SK-N-SH treated with all-trans-retinoic acid at 6 μM for 48 hours (cell line): ENCODE data around the gene ARHGAP44.

Source experiments
- ATAC-seq: fragments of 200-7000 bp; cut with Tn5 transposase; 3 replicates; pipeline ENCODE4 v1.9.1; 2020; ENCODE audit warnings: mild to moderate bottlenecking, moderate library complexity
- ARNTL ChIP-seq: fragments of 450-650 bp; formaldehyde crosslinking; IDR thresholded peaks from 2 replicates; pipeline ENCODE4 v1.5.0; 2020; ENCODE audit warnings: low read depth, mild to moderate bottlenecking, moderate library complexity, borderline replicate concordance
- BACH2 ChIP-seq: fragments of 250-450 bp; sonication (Bioruptor Pico); IDR thresholded peaks from 2 replicates; pipeline ENCODE4 v1.9.0; 2021; ENCODE audit warnings: mild to moderate bottlenecking, borderline replicate concordance
- ESRRG ChIP-seq: fragments of 250-450 bp; sonication (Bioruptor Pico); IDR thresholded peaks from 2 replicates; pipeline ENCODE4 v1.6.1; 2021; ENCODE audit warnings: mild to moderate bottlenecking
- GLIS3 ChIP-seq: fragments of 250-450 bp; sonication (Bioruptor Pico); IDR thresholded peaks from 2 replicates; pipeline ENCODE4 v1.5.0; 2020; ENCODE audit warnings: mild to moderate bottlenecking, moderate library complexity
- ISL1 ChIP-seq: fragments of 250-450 bp; sonication (Bioruptor Pico); IDR thresholded peaks from 2 replicates; pipeline ENCODE4 v2.1.2; 2022; ENCODE audit warnings: mild to moderate bottlenecking, moderate library complexity
- OSR1 ChIP-seq: fragments of 250-450 bp; sonication (Bioruptor Pico); IDR thresholded peaks from 2 replicates; pipeline ENCODE4 v1.8.0; 2022; ENCODE audit warnings: moderate library complexity, mild to moderate bottlenecking, inconsistent platforms
- PATZ1 ChIP-seq: fragments of 250-450 bp; sonication (Bioruptor Pico); IDR thresholded peaks from 2 replicates; pipeline ENCODE4 v1.8.0; 2020; ENCODE audit warnings: mild to moderate bottlenecking, moderate library complexity, borderline replicate concordance
- POU6F1 ChIP-seq: fragments of 250-450 bp; sonication (Bioruptor Pico); IDR thresholded peaks from 2 replicates; pipeline ENCODE4 v1.8.0; 2021; ENCODE audit warnings: low read depth, mild to moderate bottlenecking, moderate library complexity, borderline replicate concordance
- PPARA ChIP-seq: fragments of 250-450 bp; sonication (Bioruptor Pico); IDR thresholded peaks from 2 replicates; pipeline ENCODE4 v1.5.0; 2020; ENCODE audit warnings: mild to moderate bottlenecking, borderline replicate concordance
- SNAI2 ChIP-seq: fragments of 250-450 bp; sonication (Bioruptor Pico); IDR thresholded peaks from 2 replicates; pipeline ENCODE4 v1.5.0; 2020; ENCODE audit warnings: mild to moderate bottlenecking, moderate library complexity
- TCF4 ChIP-seq: fragments of 250-450 bp; sonication (Bioruptor Pico); IDR thresholded peaks from 2 replicates; pipeline ENCODE4 v1.8.0; 2021; ENCODE audit warnings: mild to moderate bottlenecking, moderate library complexity, borderline replicate concordance
- TOX ChIP-seq: fragments of 250-450 bp; sonication (Bioruptor Pico); IDR thresholded peaks from 2 replicates; pipeline ENCODE4 v1.8.0; 2021; ENCODE audit warnings: mild to moderate bottlenecking, moderate library complexity, borderline replicate concordance
- ZC3H10 ChIP-seq: fragments of 250-450 bp; sonication (Bioruptor Pico); IDR thresholded peaks from 2 replicates; pipeline ENCODE4 v1.5.1; 2021; ENCODE audit warnings: mild to moderate bottlenecking, moderate library complexity
- ZFP3 ChIP-seq: fragments of 250-450 bp; sonication (Bioruptor Pico); IDR thresholded peaks from 2 replicates; pipeline ENCODE4 v1.5.0; 2020; ENCODE audit warnings: mild to moderate bottlenecking, moderate library complexity
- ZFP30 ChIP-seq: fragments of 450-650 bp; formaldehyde crosslinking; IDR thresholded peaks from 2 replicates; pipeline ENCODE4 v1.5.0; 2022; ENCODE audit warnings: mild to moderate bottlenecking, moderate library complexity
- ZNF565 ChIP-seq: fragments of 450-650 bp; formaldehyde crosslinking; conservative IDR thresholded peaks from 2 replicates; pipeline ENCODE4 v1.5.0; 2020; ENCODE audit warnings: low read depth, mild to moderate bottlenecking, moderate library complexity
- ZNF70 ChIP-seq: fragments of 450-650 bp; formaldehyde crosslinking; IDR thresholded peaks from 2 replicates; pipeline ENCODE4 v1.5.0; 2020; ENCODE audit warnings: mild to moderate bottlenecking, moderate library complexity
- ZNF8 ChIP-seq: fragments of 450-650 bp; formaldehyde crosslinking; IDR thresholded peaks from 2 replicates; pipeline ENCODE4 v1.5.0; 2020; ENCODE audit warnings: mild to moderate bottlenecking, moderate library complexity
- TF ChIP-seq, protein P1 (sequence below): fragments of 250-450 bp; sonication (Bioruptor Pico); IDR thresholded peaks from 2 replicates; pipeline ENCODE4 v1.5.0; 2020; ENCODE audit warnings: mild to moderate bottlenecking, moderate library complexity
- TF ChIP-seq, protein P2 (sequence below): fragments of 250-450 bp; sonication (Bioruptor Pico); IDR thresholded peaks from 2 replicates; pipeline ENCODE4 v1.5.1; 2021; ENCODE audit warnings: mild to moderate bottlenecking, moderate library complexity
- TF ChIP-seq, protein P3 (sequence below): fragments of 250-450 bp; sonication (Bioruptor Pico); IDR thresholded peaks from 2 replicates; pipeline ENCODE4 v1.5.1; 2020; ENCODE audit warnings: low read depth, mild to moderate bottlenecking, moderate library complexity

Gene ARHGAP44

GRCh38 chr17:12821376-12821940, 32.2 kb downstream of the ARHGAP44 start:
- no peak for ATAC-seq
- no peak for TF ChIP-seq BACH2 (CRISPR knock-in tag)
- TF ChIP-seq, protein P1, sequence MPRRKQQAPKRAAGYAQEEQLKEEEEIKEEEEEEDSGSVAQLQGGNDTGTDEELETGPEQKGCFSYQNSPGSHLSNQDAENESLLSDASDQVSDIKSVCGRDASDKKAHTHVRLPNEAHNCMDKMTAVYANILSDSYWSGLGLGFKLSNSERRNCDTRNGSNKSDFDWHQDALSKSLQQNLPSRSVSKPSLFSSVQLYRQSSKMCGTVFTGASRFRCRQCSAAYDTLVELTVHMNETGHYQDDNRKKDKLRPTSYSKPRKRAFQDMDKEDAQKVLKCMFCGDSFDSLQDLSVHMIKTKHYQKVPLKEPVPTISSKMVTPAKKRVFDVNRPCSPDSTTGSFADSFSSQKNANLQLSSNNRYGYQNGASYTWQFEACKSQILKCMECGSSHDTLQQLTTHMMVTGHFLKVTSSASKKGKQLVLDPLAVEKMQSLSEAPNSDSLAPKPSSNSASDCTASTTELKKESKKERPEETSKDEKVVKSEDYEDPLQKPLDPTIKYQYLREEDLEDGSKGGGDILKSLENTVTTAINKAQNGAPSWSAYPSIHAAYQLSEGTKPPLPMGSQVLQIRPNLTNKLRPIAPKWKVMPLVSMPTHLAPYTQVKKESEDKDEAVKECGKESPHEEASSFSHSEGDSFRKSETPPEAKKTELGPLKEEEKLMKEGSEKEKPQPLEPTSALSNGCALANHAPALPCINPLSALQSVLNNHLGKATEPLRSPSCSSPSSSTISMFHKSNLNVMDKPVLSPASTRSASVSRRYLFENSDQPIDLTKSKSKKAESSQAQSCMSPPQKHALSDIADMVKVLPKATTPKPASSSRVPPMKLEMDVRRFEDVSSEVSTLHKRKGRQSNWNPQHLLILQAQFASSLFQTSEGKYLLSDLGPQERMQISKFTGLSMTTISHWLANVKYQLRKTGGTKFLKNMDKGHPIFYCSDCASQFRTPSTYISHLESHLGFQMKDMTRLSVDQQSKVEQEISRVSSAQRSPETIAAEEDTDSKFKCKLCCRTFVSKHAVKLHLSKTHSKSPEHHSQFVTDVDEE (CRISPR knock-in tag), result no peak
- TF ChIP-seq, protein P2, sequence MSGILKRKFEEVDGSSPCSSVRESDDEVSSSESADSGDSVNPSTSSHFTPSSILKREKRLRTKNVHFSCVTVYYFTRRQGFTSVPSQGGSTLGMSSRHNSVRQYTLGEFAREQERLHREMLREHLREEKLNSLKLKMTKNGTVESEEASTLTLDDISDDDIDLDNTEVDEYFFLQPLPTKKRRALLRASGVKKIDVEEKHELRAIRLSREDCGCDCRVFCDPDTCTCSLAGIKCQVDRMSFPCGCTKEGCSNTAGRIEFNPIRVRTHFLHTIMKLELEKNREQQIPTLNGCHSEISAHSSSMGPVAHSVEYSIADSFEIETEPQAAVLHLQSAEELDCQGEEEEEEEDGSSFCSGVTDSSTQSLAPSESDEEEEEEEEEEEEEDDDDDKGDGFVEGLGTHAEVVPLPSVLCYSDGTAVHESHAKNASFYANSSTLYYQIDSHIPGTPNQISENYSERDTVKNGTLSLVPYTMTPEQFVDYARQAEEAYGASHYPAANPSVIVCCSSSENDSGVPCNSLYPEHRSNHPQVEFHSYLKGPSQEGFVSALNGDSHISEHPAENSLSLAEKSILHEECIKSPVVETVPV (CRISPR knock-in tag), result no peak
- no peak for TF ChIP-seq ZNF70 (CRISPR knock-in tag)
- TF ChIP-seq ZFP30 (CRISPR knock-in tag), result no peak

GRCh38 chr17:12826431-12826830, 37.1 kb downstream of the ARHGAP44 start:
- TF ChIP-seq PPARA (CRISPR knock-in tag), result no peak
- TF ChIP-seq SNAI2 (CRISPR knock-in tag), result no peak
- no peak for TF ChIP-seq ZNF565 (CRISPR knock-in tag)
- TF ChIP-seq ZFP30 (CRISPR knock-in tag), result no peak
- no peak for TF ChIP-seq BACH2 (CRISPR knock-in tag)
- no peak for TF ChIP-seq ZFP3 (CRISPR knock-in tag)
- TF ChIP-seq TCF4 (CRISPR knock-in tag), result no peak
- no peak for TF ChIP-seq OSR1 (CRISPR knock-in tag)
- TF ChIP-seq ZNF8 (CRISPR knock-in tag), result no peak
- TF ChIP-seq, protein P3, sequence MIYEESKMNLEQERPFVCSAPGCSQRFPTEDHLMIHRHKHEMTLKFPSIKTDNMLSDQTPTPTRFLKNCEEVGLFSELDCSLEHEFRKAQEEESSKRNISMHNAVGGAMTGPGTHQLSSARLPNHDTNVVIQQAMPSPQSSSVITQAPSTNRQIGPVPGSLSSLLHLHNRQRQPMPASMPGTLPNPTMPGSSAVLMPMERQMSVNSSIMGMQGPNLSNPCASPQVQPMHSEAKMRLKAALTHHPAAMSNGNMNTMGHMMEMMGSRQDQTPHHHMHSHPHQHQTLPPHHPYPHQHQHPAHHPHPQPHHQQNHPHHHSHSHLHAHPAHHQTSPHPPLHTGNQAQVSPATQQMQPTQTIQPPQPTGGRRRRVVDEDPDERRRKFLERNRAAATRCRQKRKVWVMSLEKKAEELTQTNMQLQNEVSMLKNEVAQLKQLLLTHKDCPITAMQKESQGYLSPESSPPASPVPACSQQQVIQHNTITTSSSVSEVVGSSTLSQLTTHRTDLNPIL (CRISPR knock-in tag), result no peak
- TF ChIP-seq ARNTL, result no peak
- no peak for TF ChIP-seq TOX
- TF ChIP-seq ZNF70 (CRISPR knock-in tag), result no peak
- no peak for TF ChIP-seq ISL1 (CRISPR knock-in tag)
- TF ChIP-seq POU6F1, result no peak
- TF ChIP-seq PATZ1 (CRISPR knock-in tag), result no peak
- TF ChIP-seq GLIS3 (CRISPR knock-in tag), result no peak
- TF ChIP-seq, protein P1 (CRISPR knock-in tag), result no peak
- TF ChIP-seq ESRRG (CRISPR knock-in tag), result no peak
- TF ChIP-seq ZC3H10 (CRISPR knock-in tag), result no peak
- ATAC-seq, result no peak
